HG02943 (cell line): ENCODE measurements around the gene SYNE3.

ENCODE experiments used
- ATAC-seq: cut with Tn5 transposase; IDR thresholded peaks from one replicate; pipeline ENCODE4 v1.9.1; 2021; ENCODE audit warnings: mild to moderate bottlenecking, low read depth, moderate library complexity; ENCODE audit not compliant: unreplicated experiment

The SYNE3 gene

GRCh38 chr14:95516554-95517181 lies at the start of gene SYNE3:
TSS of gene SYNE3 (minus strand) at chr14:95516650. CDS start at chr14:95475821, 40,829 bp downstream.
- ATAC-seq: peak; percentile 37

- ATAC-seq: no peak
Observed at GRCh38 chr14:95564060-95564459, 47.6 kb upstream of the SYNE3 start.

GRCh38 chr14:95562892-95563685 lies 46.6 kb upstream of the SYNE3 start:
- no peak for ATAC-seq

- ATAC-seq: peak; percentile 70
Observed at GRCh38 chr14:95561001-95561412, 44.6 kb upstream of the SYNE3 start.

- no peak for ATAC-seq
Observed at GRCh38 chr14:95559203-95559602, 42.8 kb upstream of the SYNE3 start.

- no peak for ATAC-seq
Observed at GRCh38 chr14:95557832-95558231, 41.4 kb upstream of the SYNE3 start.

GRCh38 chr14:95557291-95557690 lies 40.8 kb upstream of the SYNE3 start:
- no peak for ATAC-seq

GRCh38 chr14:95555053-95555452 lies 38.6 kb upstream of the SYNE3 start:
- no peak for ATAC-seq

- no peak for ATAC-seq
Observed at GRCh38 chr14:95553141-95553540, 36.7 kb upstream of the SYNE3 start.

GRCh38 chr14:95551435-95551834 lies 35.0 kb upstream of the SYNE3 start:
- no peak for ATAC-seq

- ATAC-seq: no peak
Observed at GRCh38 chr14:95549656-95550585, 33.5 kb upstream of the SYNE3 start.

GRCh38 chr14:95548328-95548929 lies 32.0 kb upstream of the SYNE3 start:
- ATAC-seq: no peak

GRCh38 chr14:95547626-95548327 lies 31.3 kb upstream of the SYNE3 start:
- no peak for ATAC-seq

GRCh38 chr14:95547272-95547625 lies 30.8 kb upstream of the SYNE3 start:
- ATAC-seq: no peak

GRCh38 chr14:95545515-95546168 lies 29.2 kb upstream of the SYNE3 start:
- ATAC-seq: no peak

- no peak for ATAC-seq
Observed at GRCh38 chr14:95544588-95544987, 28.1 kb upstream of the SYNE3 start.

- no peak for ATAC-seq
Observed at GRCh38 chr14:95543021-95543420, 26.6 kb upstream of the SYNE3 start.

GRCh38 chr14:95541932-95542930 lies 25.8 kb upstream of the SYNE3 start:
- no peak for ATAC-seq
